HuH-7.5 (cell line): ENCODE measurements around the gene CYP11A1.

Experiments used
- DNase-seq: peaks from one replicate; pipeline ENCODE4 v3.0.0; 2011; ENCODE audit warnings: low spot score

Gene CYP11A1

GRCh38 chr15:74367296-74367854 is at the start of gene CYP11A1:
Gene CYP11A1 (minus strand): TSS chr15:74367646. CDS start chr15:74367585, 61 bp downstream.
- DNase-seq: no peak

- no peak for DNase-seq
These were observed 49.8 kb upstream of the CYP11A1 start for GRCh38 chr15:74417225-74417624.

DNA sequence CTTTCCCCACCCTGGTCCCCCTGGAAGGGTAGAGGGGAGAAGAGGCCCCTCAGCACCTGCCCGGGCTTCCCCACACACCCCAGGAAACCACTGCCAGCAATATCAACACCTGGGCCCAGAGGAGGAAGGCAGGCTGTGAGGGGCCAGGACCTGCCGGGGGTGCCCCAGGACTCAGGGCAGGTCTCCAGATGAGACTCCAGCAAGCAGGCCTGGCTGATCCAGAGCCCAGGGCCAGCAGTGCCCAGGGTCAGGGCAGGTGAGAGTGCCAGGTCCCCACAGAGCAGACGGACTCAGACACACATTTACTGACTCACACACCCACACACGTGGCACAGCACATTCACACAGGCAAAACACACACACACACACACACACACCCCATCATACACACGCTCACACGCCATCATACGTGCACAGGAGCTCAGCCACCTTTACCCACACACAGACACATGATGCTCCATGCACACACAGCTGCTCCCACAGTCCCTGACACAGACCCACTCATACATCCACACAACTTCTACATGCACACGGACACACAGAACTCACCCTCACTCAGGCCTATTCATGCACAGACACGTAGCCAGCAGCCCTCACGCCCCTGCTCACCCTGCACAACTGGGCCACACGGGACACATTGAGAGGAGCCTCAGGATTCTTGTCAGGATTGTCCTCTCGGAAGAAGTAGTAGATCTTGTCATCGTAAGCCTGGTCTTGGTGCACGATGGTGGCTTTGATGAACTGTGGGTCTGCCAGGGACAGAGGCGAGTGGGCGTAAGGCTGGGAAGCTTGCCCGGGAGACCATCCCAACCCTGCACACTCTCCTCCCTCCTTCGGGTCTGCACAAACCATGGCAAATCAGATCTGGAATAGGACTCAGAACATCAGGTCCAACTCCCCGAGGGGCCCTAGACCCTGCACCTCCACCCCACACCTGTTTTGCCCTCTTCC is 48.8 kb upstream of the CYP11A1 start:
- no peak for DNase-seq

GRCh38 chr15:74414603-74415338 is 47.3 kb upstream of the CYP11A1 start:
- DNase-seq: no peak

- no peak for DNase-seq
These were observed 46.7 kb upstream of the CYP11A1 start for GRCh38 chr15:74414081-74414580.

DNA sequence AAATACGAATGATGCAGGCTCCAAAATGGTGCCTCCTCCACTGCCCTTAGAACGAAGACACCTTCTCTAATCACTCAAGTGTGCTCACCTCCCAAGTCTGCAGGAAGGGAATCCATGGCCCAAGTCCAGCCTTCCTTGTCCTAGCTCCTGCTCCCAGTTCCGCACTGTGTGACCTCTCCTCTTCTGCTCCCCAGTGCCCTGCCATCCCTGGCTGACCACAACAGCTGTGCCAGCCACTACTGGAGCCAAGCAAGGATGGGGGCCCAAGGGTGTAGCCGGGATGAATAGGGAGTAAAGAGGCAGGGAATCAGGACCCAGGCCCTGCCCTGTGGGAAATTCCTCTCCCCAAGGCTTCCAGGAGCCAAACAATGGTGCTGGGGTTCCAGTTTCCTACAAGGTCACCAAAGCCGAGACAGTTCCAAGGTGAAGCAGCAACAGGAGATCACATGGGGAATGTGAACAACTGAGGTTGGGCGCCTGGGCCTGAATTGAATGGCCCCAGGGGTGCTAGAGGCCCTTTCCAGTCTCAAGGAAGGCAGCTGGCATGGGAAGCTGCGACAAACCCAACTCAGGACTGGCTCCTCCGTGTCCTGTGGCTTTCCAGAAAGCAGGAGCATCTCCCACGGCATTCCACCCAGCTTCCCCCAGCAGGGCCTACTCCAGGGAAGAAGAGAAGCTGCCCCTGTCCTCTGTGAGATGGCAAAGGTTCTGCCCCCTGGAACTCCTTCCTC is 46.1 kb upstream of the CYP11A1 start:
- DNase-seq: no peak

DNA sequence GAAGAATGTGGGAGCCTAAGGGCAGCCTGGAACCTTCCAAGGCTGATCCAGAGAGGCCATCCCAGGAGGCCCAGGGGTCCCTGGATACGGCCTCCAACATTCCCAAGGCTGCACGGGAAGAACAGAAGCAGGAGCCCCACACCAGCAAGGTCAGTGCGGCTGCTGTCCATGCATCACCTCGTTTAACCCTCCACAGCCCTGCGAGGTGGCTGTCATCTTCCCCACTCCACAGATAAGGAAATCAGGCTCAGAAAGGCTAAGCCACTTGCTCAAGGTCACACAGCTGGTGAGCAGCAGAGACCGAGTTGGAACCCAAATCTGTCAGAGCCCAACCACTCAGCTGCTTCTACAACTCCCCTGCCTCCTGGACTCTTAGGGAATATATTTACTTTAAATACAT is 44.7 kb upstream of the CYP11A1 start:
- DNase-seq: no peak

- no peak for DNase-seq
These were observed 44.2 kb upstream of the CYP11A1 start for GRCh38 chr15:74411686-74412085.

- no peak for DNase-seq
These were observed 43.1 kb upstream of the CYP11A1 start for GRCh38 chr15:74410502-74410901.

DNA sequence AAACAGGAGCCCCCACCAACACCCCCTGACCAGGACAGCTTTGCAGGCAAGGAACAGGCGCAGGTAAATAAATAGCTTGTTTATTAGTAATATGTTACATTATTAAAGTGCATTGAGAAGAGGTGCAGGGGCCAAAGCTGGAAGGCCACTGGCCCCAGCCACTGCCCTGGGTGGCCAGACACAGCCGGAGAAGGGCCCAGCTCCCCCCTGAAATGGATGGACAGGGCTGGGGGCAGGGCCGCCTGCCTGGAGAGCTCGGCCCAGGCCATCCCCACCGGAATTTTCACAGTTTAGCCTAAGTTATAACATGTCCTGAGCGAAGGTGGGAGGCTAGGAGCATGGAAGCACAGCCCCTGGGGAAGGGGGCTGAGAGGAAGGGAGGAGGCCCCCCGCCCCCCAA is 41.8 kb upstream of the CYP11A1 start:
- no peak for DNase-seq

DNA sequence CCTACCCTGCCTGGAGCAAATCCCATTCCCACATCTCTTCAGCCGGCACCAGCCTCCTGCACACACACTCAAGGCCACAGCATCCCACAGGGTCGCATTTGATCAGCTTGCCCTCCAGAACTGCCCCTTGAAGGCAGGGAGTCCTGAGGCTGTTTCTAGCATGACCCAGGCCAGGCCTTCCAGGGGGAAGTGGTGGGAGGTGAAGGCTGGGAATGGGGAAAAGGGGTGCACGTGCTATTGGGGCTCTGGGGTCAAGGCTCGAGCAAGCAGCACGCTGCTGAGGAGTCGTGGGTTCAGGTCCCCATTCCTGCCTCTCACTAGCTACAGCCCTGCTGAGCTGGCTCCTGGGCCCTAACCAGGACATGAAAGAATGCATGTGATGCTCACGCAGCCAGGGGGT is 41.4 kb upstream of the CYP11A1 start:
- no peak for DNase-seq

DNA sequence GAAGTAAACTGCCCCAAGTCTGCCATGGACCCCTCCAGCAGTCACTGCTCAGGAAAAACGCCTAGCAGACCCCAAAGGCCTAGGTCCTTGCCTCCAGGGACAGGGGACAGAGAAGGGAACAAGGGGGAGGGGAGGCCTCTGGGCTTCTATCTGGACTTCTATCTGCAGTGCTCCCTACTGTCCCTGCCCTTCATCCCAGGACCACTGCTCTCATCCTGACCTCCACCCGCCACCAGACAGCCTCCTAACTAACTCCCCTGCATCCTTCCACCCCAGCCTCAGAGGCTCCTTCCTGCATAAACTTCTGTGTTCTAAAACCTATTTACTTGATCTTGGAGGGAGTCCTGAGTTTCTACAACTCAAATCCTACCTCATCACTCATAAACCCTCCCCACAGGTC is 40.9 kb upstream of the CYP11A1 start:
- DNase-seq: no peak

DNA sequence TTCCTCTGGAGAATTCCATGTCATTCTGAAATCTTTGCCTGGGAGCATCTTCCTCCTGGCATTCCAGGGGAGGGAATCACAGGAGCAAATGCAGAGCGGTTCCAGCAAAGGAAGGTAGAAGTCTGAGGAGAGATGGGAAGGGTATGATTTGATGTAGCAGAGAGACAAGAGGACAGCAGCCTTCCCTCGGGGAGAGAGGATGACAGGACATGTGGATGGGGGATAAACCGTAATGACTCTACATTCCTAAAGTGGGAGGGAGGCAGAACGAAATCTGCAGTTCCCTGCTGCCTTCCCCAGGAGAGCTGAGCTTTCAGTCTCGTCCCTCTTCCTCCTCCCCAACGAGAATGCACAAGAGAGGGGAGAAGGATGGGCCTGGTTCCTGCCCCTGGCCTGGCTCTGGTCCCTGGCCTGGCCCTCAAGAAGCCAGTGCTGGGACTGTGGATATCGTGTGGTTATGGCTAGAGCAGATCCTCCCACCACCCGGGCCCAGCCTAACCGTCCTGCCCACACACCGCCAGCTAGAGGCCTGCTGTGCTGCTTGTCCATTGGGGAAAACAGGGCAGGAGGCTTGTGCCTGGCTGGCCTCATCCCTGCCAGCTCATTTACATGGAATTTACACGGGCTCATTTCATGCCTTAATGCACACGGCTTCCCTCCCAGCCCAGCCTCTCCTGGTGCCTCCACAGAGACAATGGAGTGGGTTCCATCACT is 39.7 kb upstream of the CYP11A1 start:
- DNase-seq: no peak

- DNase-seq: no peak
These were observed 39.1 kb upstream of the CYP11A1 start for GRCh38 chr15:74406517-74406916.

DNA sequence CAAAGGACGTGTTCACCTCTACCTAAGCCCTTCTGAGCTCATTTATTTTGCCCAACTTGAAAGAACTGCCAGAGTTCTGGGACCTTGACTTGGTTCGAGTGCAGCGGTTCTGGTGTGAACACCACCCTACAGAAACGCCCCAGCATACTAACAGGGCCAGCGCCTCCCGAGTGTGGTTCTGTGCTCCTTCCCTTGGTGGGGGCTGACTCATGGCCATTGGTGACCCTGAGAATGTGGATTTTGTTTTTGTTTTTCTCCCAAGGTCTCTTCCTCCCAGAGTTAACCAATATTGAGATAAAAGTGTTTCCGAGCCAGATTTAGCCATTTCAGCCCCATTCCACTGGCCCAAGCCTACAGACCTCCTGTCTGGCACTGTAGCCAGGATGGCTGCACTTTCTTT is 38.4 kb upstream of the CYP11A1 start:
- no peak for DNase-seq

GRCh38 chr15:74403991-74404563 is 36.6 kb upstream of the CYP11A1 start:
- no peak for DNase-seq

DNA sequence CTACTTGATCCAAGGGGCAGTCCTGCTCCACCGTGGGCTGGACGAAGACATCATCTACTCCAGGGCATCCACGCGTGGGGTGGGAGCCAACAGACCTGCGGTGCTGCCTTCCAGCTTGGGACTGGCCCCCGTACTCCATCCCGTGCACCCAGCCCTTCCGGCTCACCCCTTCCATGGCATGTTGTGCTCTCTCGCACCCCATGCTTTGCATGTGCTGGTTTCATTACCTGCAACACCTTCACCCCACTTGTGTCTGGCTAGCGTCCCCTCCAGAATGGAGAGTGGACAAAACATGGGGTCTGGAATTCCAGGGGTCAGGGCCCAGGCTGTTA is 36.1 kb upstream of the CYP11A1 start:
- DNase-seq: no peak

GRCh38 chr15:74402873-74403587 is 35.6 kb upstream of the CYP11A1 start:
- no peak for DNase-seq

- DNase-seq: no peak
These were observed 34.9 kb upstream of the CYP11A1 start for GRCh38 chr15:74402337-74402841.
